Liver (tissue), 9 donors: ENCODE measurements around the gene EIF2S3. TPM values are rescaled to one million over a fixed set of nuclear protein-coding genes. Genes with fewer than 3 reads are reported as not detected.
A peak's percentile ranks its signal among the peaks of the same experiment; 100 is the strongest.

Experiments
- DNase-seq: peaks from one replicate; pipeline ENCODE4 v3.0.0-alpha.2; 2017; ENCODE audit warnings: low spot score
- H3K27ac ChIP-seq, 2 donors: one replicate each; pipeline ENCODE4 v1.7.0; 2013; ENCODE audit warnings: inconsistent platforms in 2 of 2, low read length in 2 of 2, control low read depth in 1 of 2, low read depth in 1 of 2, mild to moderate bottlenecking in 1 of 2
- H3K27me3 ChIP-seq, 4 donors: one replicate each; pipeline versions ENCODE4 v1.6.1 to v1.7.0; 2013; ENCODE audit warnings: low read length in 3 of 4, inconsistent platforms in 1 of 4, mild to moderate bottlenecking in 1 of 4, moderate library complexity in 1 of 4; ENCODE audit not compliant: control insufficient read depth in 4 of 4, insufficient read depth in 4 of 4
- H3K36me3 ChIP-seq, 4 donors: one replicate each; pipeline versions ENCODE4 v1.6.1 to v1.7.0; 2013; ENCODE audit warnings: low read length in 3 of 4, mild to moderate bottlenecking in 3 of 4, low read depth in 1 of 4, moderate library complexity in 1 of 4; ENCODE audit not compliant: control insufficient read depth in 4 of 4, insufficient read depth in 3 of 4
- H3K4me1 ChIP-seq, 4 donors: one replicate each; pipeline versions ENCODE4 v1.6.1 to v1.7.0; 2013; ENCODE audit warnings: low read length in 3 of 4, mild to moderate bottlenecking in 3 of 4, moderate library complexity in 1 of 4; ENCODE audit not compliant: control insufficient read depth in 4 of 4, insufficient read depth in 4 of 4
- H3K4me3 ChIP-seq, 3 donors: one replicate each; pipeline versions ENCODE4 v1.6.1 to v1.7.0; 2013; ENCODE audit warnings: low read length in 3 of 3, control low read depth in 1 of 3, low read depth in 1 of 3, mild to moderate bottlenecking in 1 of 3
- H3K9ac ChIP-seq, 2 donors: one replicate each; pipeline ENCODE4 v1.7.0; 2013; ENCODE audit warnings: low read length in 2 of 2, mild to moderate bottlenecking in 2 of 2, moderate library complexity in 2 of 2, control low read depth in 1 of 2, low read depth in 1 of 2
- H3K9me3 ChIP-seq, 4 donors: one replicate each; pipeline versions ENCODE4 v1.6.1 to v1.7.0; 2013; ENCODE audit warnings: low read length in 3 of 4; ENCODE audit not compliant: control insufficient read depth in 4 of 4
- EGR1 ChIP-seq, 2 donors: IDR thresholded peaks; 2 replicates each; pipeline ENCODE4 v1.6.1; 2016 to 2018; ENCODE audit warnings: antibody characterized with exemption in 2 of 2, low read depth in 2 of 2
- FOXA1 ChIP-seq: IDR thresholded peaks from 2 replicates; pipeline ENCODE4 v1.6.1; 2016; ENCODE audit warnings: antibody characterized with exemption
- GABPA ChIP-seq, 2 donors: IDR thresholded peaks in 1 of 2; conservative IDR thresholded peaks in 1 of 2; 2 replicates each; pipeline ENCODE4 v1.6.1; 2016; ENCODE audit warnings: antibody characterized with exemption in 2 of 2, mild to moderate bottlenecking in 1 of 2, moderate library complexity in 1 of 2
- HNF4A ChIP-seq, 2 donors: conservative IDR thresholded peaks; 2 replicates each; pipeline ENCODE4 v1.6.1; 2016; ENCODE audit warnings: antibody characterized with exemption in 2 of 2, mild to moderate bottlenecking in 2 of 2
- HNF4G ChIP-seq: IDR thresholded peaks from 2 replicates; pipeline ENCODE4 v1.6.1; 2016; ENCODE audit warnings: antibody characterized with exemption
- JUND ChIP-seq, 2 donors: IDR thresholded peaks; 2 replicates each; pipeline ENCODE4 v1.6.1; 2016; ENCODE audit warnings: antibody characterized with exemption in 2 of 2
- NR2F2 ChIP-seq: IDR thresholded peaks from 2 replicates; pipeline ENCODE4 v1.6.1; 2016; ENCODE audit warnings: antibody characterized with exemption
- RAD21 ChIP-seq, 2 donors: IDR thresholded peaks; 2 replicates each; pipeline ENCODE4 v1.6.1; 2016; ENCODE audit warnings: antibody characterized with exemption in 2 of 2, mild to moderate bottlenecking in 2 of 2
- RXRA ChIP-seq, 2 donors: IDR thresholded peaks; 2 replicates each; pipeline ENCODE4 v1.6.1; 2017 to 2018; ENCODE audit warnings: antibody characterized with exemption in 2 of 2, mild to moderate bottlenecking in 1 of 2
- SP1 ChIP-seq: IDR thresholded peaks from 2 replicates; pipeline ENCODE4 v1.6.1; 2018; ENCODE audit warnings: antibody characterized with exemption, mild to moderate bottlenecking
- TAF1 ChIP-seq: conservative IDR thresholded peaks from 2 replicates; pipeline ENCODE4 v1.6.1; 2016; ENCODE audit warnings: antibody characterized with exemption, mild to moderate bottlenecking
- YY1 ChIP-seq: IDR thresholded peaks from 2 replicates; pipeline ENCODE4 v1.6.1; 2016; ENCODE audit warnings: antibody characterized with exemption, mild to moderate bottlenecking
- WGBS: extraction: QIAGEN DNeasy Blood & Tissue Kit; methylation state at CpG from one replicate; pipeline ENCODE4 v1.1.7; 2013; 5-methylcytosine and 5-hydroxymethylcytosine counted together
- polyA plus RNA-seq, 2 donors: library from polyadenylated mRNA; stranded (reverse) in 1 of 2; unstranded in 1 of 2; fragments of 200-250 nt in 1 of 2; fragments of >200 nt in 1 of 2; fragmentation: Nextera tagmentation in 1 of 2; extraction: Ambion mirVana in 1 of 2; gene quantifications; one replicate each; pipeline versions ENCODE4 v1.2.1 to v1.2.3, GENCODE V29; 2013 to 2015
- total RNA-seq, 2 donors: library from RNA; depleted of rRNA; stranded (reverse); fragments of >200 nt; gene quantifications; one replicate each; pipeline ENCODE4 v1.2.3, GENCODE V29; 2014
- TF ChIP-seq, protein P1 (sequence below): IDR thresholded peaks from 2 replicates; pipeline ENCODE4 v1.6.1; 2016; ENCODE audit warnings: antibody characterized with exemption, mild to moderate bottlenecking
- TF ChIP-seq, protein P2 (sequence below): IDR thresholded peaks from 2 replicates; pipeline ENCODE4 v1.6.1; 2016; ENCODE audit warnings: antibody characterized with exemption
- TF ChIP-seq, protein P3 (sequence below): IDR thresholded peaks from 2 replicates; pipeline ENCODE4 v1.6.1; 2016; ENCODE audit warnings: antibody characterized with exemption
- TF ChIP-seq, protein P4 (sequence below): IDR thresholded peaks from 2 replicates; pipeline ENCODE4 v1.6.1; 2016; ENCODE audit warnings: antibody characterized with exemption
- TF ChIP-seq, protein P5 (sequence below): fragments of 150-350 bp; IDR thresholded peaks from 2 replicates; pipeline ENCODE4 v1.5.1; 2017; ENCODE audit warnings: improper control_type of control experiment, low read depth, low read length; ENCODE audit not compliant: missing input control
- donor health status: healthy.
- donor health status: healthy.
- donor health status: healthy.
- donor health status: healthy.
- donor health status: healthy.

EIF2S3 gene
- total and polyA plus RNA-seq, 4 donors: 24.9 to 98.0 (median 47.4) TPM

DNA sequence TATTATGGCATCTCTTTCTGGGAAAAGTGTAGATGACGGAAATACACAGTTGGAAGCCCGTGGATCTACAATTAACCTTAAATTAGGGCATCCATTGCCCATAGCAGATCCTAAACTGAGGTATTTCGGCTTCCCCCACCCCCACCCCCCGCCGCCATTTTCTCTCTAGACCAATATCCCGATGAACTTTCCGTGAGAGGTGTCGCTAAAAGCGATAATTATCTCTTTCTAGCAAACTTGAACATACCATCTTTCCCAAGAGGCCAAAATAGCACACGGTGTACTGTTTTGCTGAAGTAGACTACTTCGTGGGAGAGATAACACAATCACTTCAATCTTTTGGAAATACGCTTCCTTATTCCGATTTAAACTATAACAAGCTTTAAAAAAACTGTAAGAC lies 28.3 kb upstream of the EIF2S3 start:
- Histone ChIP-seq H3K27ac (peak overlapping the region; percentile 96 to 97), H3K36me3 (peaks cover 0 to 2% (median 0%) of the 10 kb centered on the region in 4 donors), H3K9me3 (no peaks in the 10 kb centered on the region), H3K4me1 (no peaks in the 10 kb centered on the region), H3K27me3 (no peaks in the 10 kb centered on the region), H3K9ac (peak overlapping the region; percentile 25 to 64), H3K4me3 (peak overlapping the region; percentile 53 to 74 (median 56))
- DNase-seq: no peak
- WGBS: 4% methylated on average over 13 of the region's 13 CpGs
- TF ChIP-seq YY1 (peak; percentile 92), EGR1 (IDR thresholded peaks at IDR 0.05; ENCODE audit: low read depth in 2 of 2) (no peak), NR2F2 (no peak), FOXA1 (no peak), RAD21 (IDR thresholded peaks at IDR 0.05) (no peak)
- TF ChIP-seq, protein P1, sequence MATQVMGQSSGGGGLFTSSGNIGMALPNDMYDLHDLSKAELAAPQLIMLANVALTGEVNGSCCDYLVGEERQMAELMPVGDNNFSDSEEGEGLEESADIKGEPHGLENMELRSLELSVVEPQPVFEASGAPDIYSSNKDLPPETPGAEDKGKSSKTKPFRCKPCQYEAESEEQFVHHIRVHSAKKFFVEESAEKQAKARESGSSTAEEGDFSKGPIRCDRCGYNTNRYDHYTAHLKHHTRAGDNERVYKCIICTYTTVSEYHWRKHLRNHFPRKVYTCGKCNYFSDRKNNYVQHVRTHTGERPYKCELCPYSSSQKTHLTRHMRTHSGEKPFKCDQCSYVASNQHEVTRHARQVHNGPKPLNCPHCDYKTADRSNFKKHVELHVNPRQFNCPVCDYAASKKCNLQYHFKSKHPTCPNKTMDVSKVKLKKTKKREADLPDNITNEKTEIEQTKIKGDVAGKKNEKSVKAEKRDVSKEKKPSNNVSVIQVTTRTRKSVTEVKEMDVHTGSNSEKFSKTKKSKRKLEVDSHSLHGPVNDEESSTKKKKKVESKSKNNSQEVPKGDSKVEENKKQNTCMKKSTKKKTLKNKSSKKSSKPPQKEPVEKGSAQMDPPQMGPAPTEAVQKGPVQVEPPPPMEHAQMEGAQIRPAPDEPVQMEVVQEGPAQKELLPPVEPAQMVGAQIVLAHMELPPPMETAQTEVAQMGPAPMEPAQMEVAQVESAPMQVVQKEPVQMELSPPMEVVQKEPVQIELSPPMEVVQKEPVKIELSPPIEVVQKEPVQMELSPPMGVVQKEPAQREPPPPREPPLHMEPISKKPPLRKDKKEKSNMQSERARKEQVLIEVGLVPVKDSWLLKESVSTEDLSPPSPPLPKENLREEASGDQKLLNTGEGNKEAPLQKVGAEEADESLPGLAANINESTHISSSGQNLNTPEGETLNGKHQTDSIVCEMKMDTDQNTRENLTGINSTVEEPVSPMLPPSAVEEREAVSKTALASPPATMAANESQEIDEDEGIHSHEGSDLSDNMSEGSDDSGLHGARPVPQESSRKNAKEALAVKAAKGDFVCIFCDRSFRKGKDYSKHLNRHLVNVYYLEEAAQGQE: no peak
- TF ChIP-seq, protein P2, sequence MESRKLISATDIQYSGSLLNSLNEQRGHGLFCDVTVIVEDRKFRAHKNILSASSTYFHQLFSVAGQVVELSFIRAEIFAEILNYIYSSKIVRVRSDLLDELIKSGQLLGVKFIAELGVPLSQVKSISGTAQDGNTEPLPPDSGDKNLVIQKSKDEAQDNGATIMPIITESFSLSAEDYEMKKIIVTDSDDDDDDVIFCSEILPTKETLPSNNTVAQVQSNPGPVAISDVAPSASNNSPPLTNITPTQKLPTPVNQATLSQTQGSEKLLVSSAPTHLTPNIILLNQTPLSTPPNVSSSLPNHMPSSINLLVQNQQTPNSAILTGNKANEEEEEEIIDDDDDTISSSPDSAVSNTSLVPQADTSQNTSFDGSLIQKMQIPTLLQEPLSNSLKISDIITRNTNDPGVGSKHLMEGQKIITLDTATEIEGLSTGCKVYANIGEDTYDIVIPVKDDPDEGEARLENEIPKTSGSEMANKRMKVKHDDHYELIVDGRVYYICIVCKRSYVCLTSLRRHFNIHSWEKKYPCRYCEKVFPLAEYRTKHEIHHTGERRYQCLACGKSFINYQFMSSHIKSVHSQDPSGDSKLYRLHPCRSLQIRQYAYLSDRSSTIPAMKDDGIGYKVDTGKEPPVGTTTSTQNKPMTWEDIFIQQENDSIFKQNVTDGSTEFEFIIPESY: no peak

DNA sequence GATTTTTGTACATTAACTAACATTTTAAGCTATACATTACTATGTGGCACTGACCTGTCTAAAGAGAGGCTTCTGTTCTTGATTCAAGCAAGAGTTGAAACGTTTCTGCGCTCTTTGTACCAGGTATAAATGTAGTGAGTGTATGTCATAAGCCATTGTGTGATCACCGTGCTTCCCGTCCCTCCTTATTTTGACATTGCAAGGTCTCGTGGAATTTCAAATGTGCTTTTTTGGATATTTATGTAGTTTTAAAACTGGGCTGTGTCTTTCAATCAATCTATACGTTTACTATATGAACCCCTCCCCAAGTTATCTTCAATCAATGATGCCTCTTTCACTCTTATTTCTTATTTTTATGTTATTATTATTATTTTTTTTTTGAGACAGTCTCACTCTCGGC lies 27.7 kb upstream of the EIF2S3 start, which contains the start of gene KLHL15:
Gene KLHL15, minus strand, starts transcription at position 101 of the 400 bp plus-strand sequence. CDS start 20,493 bp downstream, outside the sequence.
- no peak for DNase-seq
- 89% methylated on average over 7 of the region's 7 CpGs for WGBS
- no peak for TF ChIP-seq NR2F2
- no peak for TF ChIP-seq GABPA (IDR thresholded peaks at IDR 0.05 in 1 of 2, conservative IDR thresholded peaks at IDR 0.05 in 1 of 2)
- TF ChIP-seq TAF1: no peak
- no peak for TF ChIP-seq HNF4G
- TF ChIP-seq SP1: no peak
- TF ChIP-seq RXRA (IDR thresholded peaks at IDR 0.05): no peak
- no peak for TF ChIP-seq JUND (IDR thresholded peaks at IDR 0.05)
- TF ChIP-seq, protein P3, sequence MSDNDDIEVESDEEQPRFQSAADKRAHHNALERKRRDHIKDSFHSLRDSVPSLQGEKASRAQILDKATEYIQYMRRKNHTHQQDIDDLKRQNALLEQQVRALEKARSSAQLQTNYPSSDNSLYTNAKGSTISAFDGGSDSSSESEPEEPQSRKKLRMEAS: no peak
- no peak for TF ChIP-seq HNF4A (conservative IDR thresholded peaks at IDR 0.05)
- TF ChIP-seq FOXA1: no peak
- TF ChIP-seq, protein P4, sequence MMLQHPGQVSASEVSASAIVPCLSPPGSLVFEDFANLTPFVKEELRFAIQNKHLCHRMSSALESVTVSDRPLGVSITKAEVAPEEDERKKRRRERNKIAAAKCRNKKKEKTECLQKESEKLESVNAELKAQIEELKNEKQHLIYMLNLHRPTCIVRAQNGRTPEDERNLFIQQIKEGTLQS: no peak
- TF ChIP-seq, protein P5, sequence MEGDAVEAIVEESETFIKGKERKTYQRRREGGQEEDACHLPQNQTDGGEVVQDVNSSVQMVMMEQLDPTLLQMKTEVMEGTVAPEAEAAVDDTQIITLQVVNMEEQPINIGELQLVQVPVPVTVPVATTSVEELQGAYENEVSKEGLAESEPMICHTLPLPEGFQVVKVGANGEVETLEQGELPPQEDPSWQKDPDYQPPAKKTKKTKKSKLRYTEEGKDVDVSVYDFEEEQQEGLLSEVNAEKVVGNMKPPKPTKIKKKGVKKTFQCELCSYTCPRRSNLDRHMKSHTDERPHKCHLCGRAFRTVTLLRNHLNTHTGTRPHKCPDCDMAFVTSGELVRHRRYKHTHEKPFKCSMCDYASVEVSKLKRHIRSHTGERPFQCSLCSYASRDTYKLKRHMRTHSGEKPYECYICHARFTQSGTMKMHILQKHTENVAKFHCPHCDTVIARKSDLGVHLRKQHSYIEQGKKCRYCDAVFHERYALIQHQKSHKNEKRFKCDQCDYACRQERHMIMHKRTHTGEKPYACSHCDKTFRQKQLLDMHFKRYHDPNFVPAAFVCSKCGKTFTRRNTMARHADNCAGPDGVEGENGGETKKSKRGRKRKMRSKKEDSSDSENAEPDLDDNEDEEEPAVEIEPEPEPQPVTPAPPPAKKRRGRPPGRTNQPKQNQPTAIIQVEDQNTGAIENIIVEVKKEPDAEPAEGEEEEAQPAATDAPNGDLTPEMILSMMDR: no peak
- no peak for TF ChIP-seq EGR1 (IDR thresholded peaks at IDR 0.05; ENCODE audit: low read depth in 2 of 2)
- peak within 1 kb of the TSS; percentile 96 to 97 for H3K27ac ChIP-seq
- H3K27me3 ChIP-seq: no peaks in the 10 kb centered on the region
- H3K4me3 ChIP-seq: peak within 1 kb of the TSS; percentile 56 to 74 (median 61)
- H3K9ac ChIP-seq: peak within 1 kb of the TSS; percentile 60 to 64
- no peaks in the 10 kb centered on the region for H3K9me3 ChIP-seq
- H3K36me3 ChIP-seq: peaks cover 0 to 2% (median 0%) of the 10 kb centered on the region in 4 donors
- H3K4me1 ChIP-seq: no peaks in the 10 kb centered on the region
